Fibroblast of skin of right biceps (primary cell): Measurements from ENCODE around the gene ONECUT3.
"Not testable (repeated sequence)": the region's sequence is repeated elsewhere in the genome, so short reads cannot be mapped to it uniquely, and the experiment has no call there.

Experiments
- DNase-seq: peaks from one replicate; pipeline ENCODE4 v3.0.0-alpha.2; 2013

The ONECUT3 gene

DNA sequence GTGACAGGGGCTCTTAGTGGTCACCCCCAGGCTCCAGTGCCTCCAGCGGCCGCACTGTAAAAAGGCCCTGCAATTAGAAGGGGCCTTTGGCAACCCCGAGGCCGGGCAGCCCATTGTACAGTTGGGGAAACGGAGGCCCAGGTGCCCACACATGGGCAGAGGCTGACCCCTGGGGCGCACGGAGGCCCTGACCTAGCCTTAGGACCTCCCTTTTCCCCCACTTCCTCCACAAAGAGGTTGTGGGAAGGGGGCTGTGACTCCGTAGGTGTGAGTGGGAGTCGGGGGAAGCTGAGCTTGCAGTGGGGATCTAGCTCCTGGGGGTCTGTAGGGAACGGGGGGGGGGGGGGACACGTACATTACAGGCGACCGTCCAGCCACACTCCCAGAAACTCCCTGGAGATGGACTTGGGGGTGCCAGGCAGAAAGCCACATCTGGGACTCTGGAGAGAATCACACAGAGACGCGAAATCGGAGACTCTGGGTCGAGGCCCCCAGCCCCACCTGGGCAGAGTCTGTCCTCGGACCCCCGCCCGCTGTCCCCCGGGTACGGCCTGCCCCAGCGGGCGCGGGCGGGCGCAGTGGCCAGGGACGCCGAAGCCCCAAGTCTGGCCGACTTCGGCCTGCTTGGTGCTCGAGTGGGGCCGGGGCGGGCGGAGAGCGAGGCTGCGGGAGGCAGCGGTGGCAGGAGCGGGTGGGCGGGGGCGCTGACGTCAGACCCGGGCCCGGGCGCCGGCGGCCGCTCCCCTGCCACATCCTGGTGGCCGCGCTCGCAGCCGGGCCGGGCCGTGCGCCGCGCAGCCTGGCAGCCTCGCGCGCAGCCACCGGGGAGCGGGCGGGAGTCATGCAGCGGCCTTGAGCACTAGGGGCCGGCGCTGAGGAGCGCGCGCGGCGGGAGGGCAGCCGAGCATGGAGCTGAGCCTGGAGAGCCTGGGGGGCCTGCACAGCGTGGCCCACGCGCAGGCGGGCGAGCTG, at the start of gene ONECUT3:
ONECUT3 (plus strand) TSS at position 750 of the 972 bp plus-strand sequence; CDS start at position 907, 157 bp downstream.
- DNase-seq: no peak

GRCh38 chr19:1704339-1704738, 49.0 kb upstream of the ONECUT3 start:
- DNase-seq: no peak

- DNase-seq: no peak
Observed at GRCh38 chr19:1705367-1705766, 47.9 kb upstream of the ONECUT3 start.

DNA sequence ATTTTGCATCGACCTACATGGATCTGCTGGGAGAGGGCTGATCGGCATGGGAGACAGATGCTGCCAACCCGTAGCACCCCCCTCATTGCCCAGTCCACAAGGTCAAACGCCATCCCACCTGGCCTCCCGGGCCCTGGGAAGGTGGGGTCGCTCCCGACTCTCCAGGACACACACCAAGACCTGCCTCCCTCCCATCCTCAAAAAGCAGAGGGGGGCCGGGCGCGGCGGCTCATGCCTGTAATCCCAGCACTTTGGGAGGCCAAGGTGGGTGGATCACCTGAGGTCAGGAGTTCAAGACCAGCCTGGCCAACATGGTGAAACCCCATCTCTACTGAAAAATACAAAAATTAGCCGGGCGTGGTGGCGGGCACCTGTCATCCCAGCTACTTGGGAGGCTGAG, 46.7 kb upstream of the ONECUT3 start:
- not testable (repeated sequence) for DNase-seq

- no peak for DNase-seq
Observed at GRCh38 chr19:1707240-1707639, 46.1 kb upstream of the ONECUT3 start.

GRCh38 chr19:1713170-1713569, 40.1 kb upstream of the ONECUT3 start:
- DNase-seq: no peak

DNA sequence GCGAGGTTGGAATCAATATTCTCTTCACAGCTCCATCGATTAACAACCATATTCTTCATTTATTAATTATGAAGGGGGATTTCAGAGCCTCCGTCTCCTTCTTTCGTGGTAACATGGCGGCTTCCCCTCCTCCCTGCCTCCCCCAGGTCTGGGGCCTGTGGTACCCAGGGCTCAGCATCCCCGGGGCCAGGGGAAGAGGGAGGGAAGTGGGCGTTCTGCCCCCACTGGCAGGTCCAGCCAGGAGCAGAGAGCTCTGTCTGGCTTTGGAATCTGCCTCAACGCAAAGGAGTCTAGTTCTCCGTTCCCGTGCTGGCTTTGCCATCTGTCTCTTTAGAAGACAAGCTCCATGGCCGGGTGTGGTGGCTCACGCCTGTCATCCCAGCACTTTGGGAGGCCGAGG, 37.8 kb upstream of the ONECUT3 start:
- no peak for DNase-seq

GRCh38 chr19:1717200-1717969, 35.9 kb upstream of the ONECUT3 start:
- DNase-seq: no peak

DNA sequence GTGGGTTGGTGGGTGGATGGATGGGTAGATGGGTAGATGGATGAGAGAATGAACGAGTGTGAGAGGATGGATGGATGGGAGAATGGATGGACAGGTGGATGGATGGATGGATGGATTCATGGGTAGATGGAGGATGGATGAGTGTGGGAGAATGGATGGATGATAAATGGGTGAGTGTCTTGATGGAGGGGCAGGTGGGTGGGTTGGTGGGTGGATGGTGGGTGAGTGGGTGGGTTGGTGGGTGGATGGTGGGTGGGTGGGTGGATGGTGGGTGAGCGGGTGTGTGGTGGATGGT, 35.4 kb upstream of the ONECUT3 start:
- DNase-seq: no peak

DNA sequence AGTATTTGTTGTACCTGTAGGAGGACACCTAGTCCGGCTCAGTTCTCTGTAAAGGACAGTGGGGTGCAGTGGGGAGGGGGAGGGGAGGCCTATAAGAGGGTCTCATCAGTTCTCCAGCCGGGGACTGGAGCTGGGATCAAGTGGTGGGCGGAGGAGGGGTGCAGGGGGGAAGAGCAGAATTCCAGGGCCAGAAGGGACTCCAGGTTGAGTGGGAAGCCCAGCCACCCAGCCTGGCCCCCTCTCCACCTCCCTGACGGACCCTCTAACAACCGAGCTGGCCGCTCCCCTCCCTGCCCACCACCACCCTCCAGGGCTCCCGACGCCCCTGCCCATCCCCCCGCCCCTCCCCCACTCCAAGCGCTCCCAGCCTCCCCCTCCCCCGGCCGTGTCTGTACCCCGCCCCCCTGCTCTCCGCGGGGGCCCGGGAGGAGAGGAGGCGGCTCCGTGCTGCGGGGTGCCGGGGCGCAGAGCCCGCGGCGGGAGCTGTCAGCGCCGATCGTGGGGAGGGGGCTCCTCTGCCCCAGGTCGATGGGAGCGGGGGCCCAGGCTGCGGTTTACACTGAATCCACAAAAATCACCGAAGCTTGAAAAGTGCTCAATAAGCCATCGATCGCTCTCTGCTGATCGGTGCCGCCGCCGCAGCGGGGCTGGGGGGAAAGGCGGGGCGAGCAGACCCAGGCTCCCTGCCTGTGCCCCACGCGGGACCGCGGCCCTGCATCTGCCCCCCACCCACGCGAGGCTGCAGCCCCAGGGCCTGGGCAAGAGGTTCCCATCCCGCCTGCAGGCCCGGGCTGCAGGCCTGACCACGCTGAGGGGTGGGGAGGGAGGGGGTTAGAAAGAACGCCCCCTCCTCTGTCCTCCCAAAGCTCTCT, 34.6 kb upstream of the ONECUT3 start:
- DNase-seq: no peak

GRCh38 chr19:1719519-1719918, 33.8 kb upstream of the ONECUT3 start:
- no peak for DNase-seq

GRCh38 chr19:1720237-1720636, 33.1 kb upstream of the ONECUT3 start:
- no peak for DNase-seq

- DNase-seq: peak; percentile 58
Observed at GRCh38 chr19:1725100-1726064, 27.9 kb upstream of the ONECUT3 start.

- no peak for DNase-seq
Observed at GRCh38 chr19:1728816-1729567, 24.3 kb upstream of the ONECUT3 start.

DNA sequence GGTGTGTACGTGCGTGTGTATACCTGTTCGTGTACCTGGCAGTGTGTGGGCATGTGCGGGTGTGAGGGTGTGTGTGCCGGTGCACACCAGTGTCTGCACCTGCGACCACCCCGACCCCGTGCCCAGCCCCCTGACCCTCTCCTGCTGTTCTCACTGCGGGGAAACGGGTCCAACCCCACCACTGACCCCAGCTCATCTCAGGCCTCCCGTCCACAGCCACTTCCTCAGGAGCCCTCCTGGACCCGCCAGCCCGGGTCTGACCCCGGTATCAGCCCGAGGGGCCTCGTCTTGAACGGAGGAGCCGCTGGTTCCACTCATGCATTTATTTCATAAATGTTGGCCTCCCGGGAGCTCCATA, 23.8 kb upstream of the ONECUT3 start:
- no peak for DNase-seq

DNA sequence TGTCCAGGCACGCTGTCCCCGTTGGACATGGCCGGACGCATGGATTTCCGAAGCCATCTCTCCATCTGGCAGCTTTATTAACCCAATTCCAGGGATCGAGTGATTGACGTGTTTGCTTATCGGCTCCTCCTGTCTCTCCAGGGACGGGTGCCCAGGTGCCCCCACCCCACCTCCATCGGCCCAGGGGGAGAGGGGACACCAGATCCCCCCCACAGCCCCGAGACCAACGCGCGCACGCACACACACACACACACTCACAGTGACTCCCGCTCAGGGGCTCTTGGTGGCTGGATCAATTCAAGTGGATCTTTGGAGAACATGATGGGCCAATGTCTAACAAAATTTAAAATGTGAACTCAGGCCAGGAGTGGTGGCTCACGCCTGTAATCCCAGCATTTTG, 23.1 kb upstream of the ONECUT3 start:
- DNase-seq: no peak

GRCh38 chr19:1734321-1734966, 18.9 kb upstream of the ONECUT3 start:
- no peak for DNase-seq

DNA sequence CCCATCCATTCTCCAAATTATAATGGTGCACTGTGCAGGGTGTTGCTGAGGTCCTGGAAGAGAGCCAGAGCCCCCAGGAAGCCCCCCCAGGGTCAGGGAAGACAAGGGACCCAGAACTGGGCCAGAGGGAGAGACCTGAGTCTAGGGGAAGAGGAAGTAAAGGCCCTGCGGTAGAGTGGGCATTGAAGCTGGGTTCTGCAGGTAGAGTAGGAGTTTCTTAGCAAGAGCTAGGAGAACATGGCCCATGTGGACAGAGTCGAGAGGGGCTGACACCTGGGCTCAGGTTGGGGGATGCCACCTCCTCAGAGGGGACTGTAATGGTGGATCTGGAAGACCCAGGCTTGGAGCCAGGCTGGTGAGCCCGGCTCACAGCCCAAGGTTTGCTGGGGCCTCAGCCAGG, 17.0 kb upstream of the ONECUT3 start:
- no peak for DNase-seq

- DNase-seq: no peak
Observed at GRCh38 chr19:1736927-1737326, 16.4 kb upstream of the ONECUT3 start.

DNA sequence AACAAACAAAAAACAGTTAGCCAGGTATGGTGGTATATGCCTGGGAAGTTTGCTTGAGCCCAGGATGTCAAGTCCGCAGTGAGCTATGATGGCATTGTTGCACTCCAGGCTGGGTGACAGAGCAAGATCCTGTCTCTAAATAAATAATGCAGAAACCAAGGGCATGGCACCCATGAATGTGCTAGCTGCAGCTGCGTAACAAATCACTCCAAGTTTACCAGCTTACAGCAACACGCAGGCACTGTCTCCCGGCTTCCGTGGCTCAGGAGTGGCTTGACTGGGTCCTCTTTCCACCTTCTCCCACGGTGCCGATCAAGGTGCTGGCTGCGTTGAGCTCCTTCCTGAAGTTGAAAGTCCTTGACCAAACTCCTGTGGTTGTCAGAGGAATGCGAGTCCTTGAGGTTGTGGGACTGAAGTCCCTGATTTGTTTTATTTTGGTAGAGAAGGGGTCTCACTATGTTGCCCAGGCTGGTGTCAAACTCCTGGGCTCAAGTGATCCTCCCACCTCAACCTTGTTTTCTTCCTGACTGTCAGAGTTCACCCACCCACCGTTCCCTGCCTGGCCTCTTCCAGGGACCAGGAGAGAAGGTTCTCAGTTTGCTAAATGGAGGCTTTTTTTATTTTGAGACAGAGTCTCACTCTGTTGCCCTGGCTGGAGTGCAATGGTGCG, 13.2 kb upstream of the ONECUT3 start:
- DNase-seq: no peak
